Measurements from ENCODE around the gene SGCA. TPM values are rescaled to one million over a fixed set of nuclear protein-coding genes. Genes with fewer than 3 reads are reported as not detected.
A peak's percentile ranks its signal among the peaks of the same experiment; 100 is the strongest.

Gene SGCA
- total RNA-seq, 2 donors from 2014 or later: 1.3 TPM; not detected in 1

- H3K36me3 ChIP-seq (replicated peaks in 1 of 2; ENCODE audit: insufficient read depth in 1 of 2, low read depth in 2 of 2): peaks cover 15 to 31% of the 10 kb centered on the region in 2 donors
- no peak for DNase-seq
- no peak overlapping the region for H3K4me3 ChIP-seq
- H3K9me3 ChIP-seq: no peaks in the 10 kb centered on the region
- no peaks in the 10 kb centered on the region for H3K27me3 ChIP-seq
- H3K4me1 ChIP-seq: no peaks in the 10 kb centered on the region
- TF ChIP-seq POLR2A (IDR thresholded peaks at IDR 0.05): no peak
- no peak for TF ChIP-seq CTCF (IDR thresholded peaks at IDR 0.05)
- WGBS, 2 donors: 81% methylated on average over 11 to 15 of the region's 15 CpGs
- intact Hi-C loops (cut with DNase I): no loop called here
- ATAC-seq: no peak
- no peak overlapping the region for H3K27ac ChIP-seq
Measured at GRCh38 chr17:50139185-50139783, 26.5 kb upstream of the SGCA start.

GRCh38 chr17:50139950-50140885 lies 25.6 kb upstream of the SGCA start:
- Histone ChIP-seq H3K9me3 (no peaks in the 10 kb centered on the region), H3K27ac (no peak overlapping the region), H3K4me1 (no peaks in the 10 kb centered on the region), H3K27me3 (no peaks in the 10 kb centered on the region), H3K36me3 (replicated peaks in 1 of 2; ENCODE audit: insufficient read depth in 1 of 2, low read depth in 2 of 2) (peaks cover 15 to 31% of the 10 kb centered on the region in 2 donors), H3K4me3 (no peak overlapping the region)
- WGBS, 2 donors: 36 to 73% methylated on average over 15 to 19 of the region's 19 CpGs
- TF ChIP-seq CTCF (IDR thresholded peaks at IDR 0.05): peak; percentile 80 to 96 (median 90)
- peak in 1 of 3 donors; percentile 7 for TF ChIP-seq POLR2A (IDR thresholded peaks at IDR 0.05)
- ATAC-seq (peak; percentile 81), DNase-seq (peak; percentile 76 to 79 (median 78))
- intact Hi-C loops (cut with DNase I): no loop called here

GRCh38 chr17:50141026-50141744 lies 24.6 kb upstream of the SGCA start:
- Histone ChIP-seq H3K4me1 (peaks cover 4% of the 10 kb centered on the region), H3K9me3 (no peaks in the 10 kb centered on the region), H3K27ac (no peak overlapping the region), H3K4me3 (no peak overlapping the region), H3K36me3 (replicated peaks in 1 of 2; ENCODE audit: insufficient read depth in 1 of 2, low read depth in 2 of 2) (peaks cover 15 to 26% of the 10 kb centered on the region in 2 donors), H3K27me3 (no peaks in the 10 kb centered on the region)
- DNase-seq: no peak
- no peak for ATAC-seq
- TF ChIP-seq CTCF (IDR thresholded peaks at IDR 0.05) (no peak), POLR2A (IDR thresholded peaks at IDR 0.05) (no peak)
- 90% methylated on average over 8 to 16 of the region's 16 CpGs for WGBS, 2 donors
- intact Hi-C loops (cut with DNase I): no loop called here

- TF ChIP-seq CTCF (IDR thresholded peaks at IDR 0.05) (no peak), POLR2A (IDR thresholded peaks at IDR 0.05) (no peak)
- Histone ChIP-seq H3K4me1 (peaks cover 9% of the 10 kb centered on the region), H3K27me3 (no peaks in the 10 kb centered on the region), H3K36me3 (replicated peaks in 1 of 2; ENCODE audit: insufficient read depth in 1 of 2, low read depth in 2 of 2) (peaks cover 15 to 26% of the 10 kb centered on the region in 2 donors), H3K4me3 (no peak overlapping the region), H3K9me3 (no peaks in the 10 kb centered on the region), H3K27ac (no peak overlapping the region)
- 69 to 76% methylated on average over 8 of the region's 8 CpGs for WGBS, 2 donors
- intact Hi-C loops (cut with DNase I): no loop called here
- ATAC-seq: no peak
- no peak for DNase-seq
Measured at GRCh38 chr17:50141745-50142110, 24.1 kb upstream of the SGCA start.

Measured in body of pancreas (tissue), 4 donors.